Stimulated activated CD4-positive, alpha-beta T cell treated with anti-CD3 and anti-CD28 coated beads, TNF-alpha, amount 100 ng/mL, for 24 hours (primary cell): ENCODE data around the gene FOXP4.

Source experiments
- DNase-seq, 3 experiments: peaks; one replicate each; pipeline ENCODE4 v3.0.0-alpha.2; 2020; ENCODE audit warnings: low read depth in 3 of 3

Gene FOXP4, protein sequence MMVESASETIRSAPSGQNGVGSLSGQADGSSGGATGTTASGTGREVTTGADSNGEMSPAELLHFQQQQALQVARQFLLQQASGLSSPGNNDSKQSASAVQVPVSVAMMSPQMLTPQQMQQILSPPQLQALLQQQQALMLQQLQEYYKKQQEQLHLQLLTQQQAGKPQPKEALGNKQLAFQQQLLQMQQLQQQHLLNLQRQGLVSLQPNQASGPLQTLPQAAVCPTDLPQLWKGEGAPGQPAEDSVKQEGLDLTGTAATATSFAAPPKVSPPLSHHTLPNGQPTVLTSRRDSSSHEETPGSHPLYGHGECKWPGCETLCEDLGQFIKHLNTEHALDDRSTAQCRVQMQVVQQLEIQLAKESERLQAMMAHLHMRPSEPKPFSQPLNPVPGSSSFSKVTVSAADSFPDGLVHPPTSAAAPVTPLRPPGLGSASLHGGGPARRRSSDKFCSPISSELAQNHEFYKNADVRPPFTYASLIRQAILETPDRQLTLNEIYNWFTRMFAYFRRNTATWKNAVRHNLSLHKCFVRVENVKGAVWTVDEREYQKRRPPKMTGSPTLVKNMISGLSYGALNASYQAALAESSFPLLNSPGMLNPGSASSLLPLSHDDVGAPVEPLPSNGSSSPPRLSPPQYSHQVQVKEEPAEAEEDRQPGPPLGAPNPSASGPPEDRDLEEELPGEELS

GRCh38 chr6:41545703-41546474 lies at the start of gene FOXP4:
TSS of gene FOXP4 (plus strand) at chr6:41546381. CDS start at chr6:41565761, 19,380 bp downstream.
- peak; percentile 68 to 83 (median 71) for DNase-seq

GRCh38 chr6:41497573-41497972 lies 48.6 kb upstream of the FOXP4 start:
- no peak for DNase-seq

DNA sequence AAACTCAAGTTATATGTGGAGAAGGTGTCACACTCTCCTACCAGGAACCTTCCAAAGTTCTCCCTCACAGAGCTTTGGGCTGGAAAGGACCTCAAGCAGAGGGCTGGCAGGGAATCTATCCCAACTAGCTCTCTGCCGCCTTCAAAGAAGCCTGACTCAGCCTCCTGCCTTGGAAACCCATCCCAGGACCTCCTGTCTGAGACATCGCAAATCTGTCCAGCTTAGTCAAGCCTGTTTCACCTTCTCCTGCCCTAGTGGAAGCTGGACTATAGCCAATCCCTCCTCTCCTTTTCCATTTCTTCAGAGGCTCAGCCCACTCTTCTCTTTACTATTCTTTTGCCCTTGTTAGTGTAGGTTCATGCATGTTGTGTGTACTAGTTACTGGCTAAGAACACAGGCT lies 48.2 kb upstream of the FOXP4 start:
- no peak for DNase-seq

- no peak for DNase-seq
These were observed 47.1 kb upstream of the FOXP4 start for GRCh38 chr6:41498968-41499599.

GRCh38 chr6:41500561-41500960 lies 45.6 kb upstream of the FOXP4 start:
- DNase-seq, result no peak

GRCh38 chr6:41502566-41502916 lies 43.6 kb upstream of the FOXP4 start:
- no peak for DNase-seq

DNA sequence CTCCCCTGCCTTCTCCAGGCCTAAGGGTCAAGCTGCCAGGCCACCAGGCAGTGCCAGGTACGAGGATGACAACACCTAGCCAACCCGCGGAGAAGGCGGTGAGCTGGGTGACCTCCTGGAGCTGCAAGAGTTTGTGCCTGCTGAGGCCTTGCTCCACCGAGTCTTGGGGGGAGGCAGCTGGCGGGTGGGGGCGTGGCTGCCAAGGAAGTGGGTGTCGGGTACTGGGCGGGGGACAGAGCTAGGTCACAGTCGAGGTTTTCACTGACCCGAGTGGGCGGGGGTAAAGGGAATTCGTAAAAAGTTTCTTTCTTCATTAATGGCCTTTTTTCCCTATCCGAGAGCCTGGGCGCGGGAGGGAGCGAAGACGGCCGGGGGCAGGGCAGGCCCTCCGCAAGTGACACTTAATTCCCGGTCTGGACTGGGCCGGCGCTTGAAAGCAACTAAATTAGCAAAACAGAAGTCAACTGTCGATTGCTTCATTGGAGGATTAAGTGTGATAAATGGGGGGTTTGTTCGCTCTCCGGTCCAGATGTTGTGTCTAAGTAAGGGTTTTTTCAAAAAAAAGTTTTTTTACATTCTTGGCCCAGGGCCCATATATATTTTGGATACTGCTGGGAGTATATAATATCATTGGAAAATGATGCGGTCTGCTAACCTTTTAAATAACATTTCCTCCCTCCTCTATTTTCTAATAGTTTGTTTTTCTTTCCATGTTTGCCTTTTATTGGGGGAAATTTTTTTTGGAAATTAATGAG lies 43.1 kb upstream of the FOXP4 start:
- no peak for DNase-seq

DNA sequence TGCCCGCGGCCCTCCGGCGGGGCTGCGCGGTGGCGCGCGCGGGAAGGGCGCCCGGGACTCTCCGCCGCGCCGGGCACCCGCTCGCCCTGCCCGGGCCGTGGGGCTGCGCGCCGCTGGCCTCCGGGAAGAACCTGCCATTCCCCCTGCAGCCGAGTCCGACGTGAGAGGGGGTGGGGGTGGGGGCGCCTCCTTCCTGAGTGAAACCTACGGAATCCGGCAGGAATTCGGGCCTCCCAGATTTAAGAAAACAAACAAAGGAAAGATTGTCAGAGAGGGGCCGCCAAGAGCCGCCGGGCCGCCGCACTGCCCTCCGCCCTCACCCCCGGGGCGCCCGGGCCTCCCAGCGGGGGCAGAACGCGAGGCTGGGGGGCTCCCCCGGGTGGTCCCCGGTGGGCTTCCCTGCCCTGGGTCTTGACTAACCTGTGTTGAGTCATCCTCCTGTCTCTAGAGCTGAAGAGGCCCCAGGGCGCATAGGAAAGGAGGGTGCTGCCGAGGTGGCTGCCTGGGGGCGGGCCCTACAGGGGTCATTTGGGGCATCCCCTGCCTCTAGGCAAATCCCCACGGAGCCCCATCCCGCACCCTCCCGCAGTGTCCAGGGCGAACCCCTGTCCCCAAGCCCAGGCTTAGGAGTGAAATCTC lies 42.2 kb upstream of the FOXP4 start:
- DNase-seq, result no peak

- DNase-seq, result no peak
These were observed 41.6 kb upstream of the FOXP4 start for GRCh38 chr6:41504466-41505121.

- DNase-seq, result no peak
These were observed 40.8 kb upstream of the FOXP4 start for GRCh38 chr6:41505122-41506049.

GRCh38 chr6:41508479-41508878 lies 37.7 kb upstream of the FOXP4 start:
- DNase-seq, result no peak

DNA sequence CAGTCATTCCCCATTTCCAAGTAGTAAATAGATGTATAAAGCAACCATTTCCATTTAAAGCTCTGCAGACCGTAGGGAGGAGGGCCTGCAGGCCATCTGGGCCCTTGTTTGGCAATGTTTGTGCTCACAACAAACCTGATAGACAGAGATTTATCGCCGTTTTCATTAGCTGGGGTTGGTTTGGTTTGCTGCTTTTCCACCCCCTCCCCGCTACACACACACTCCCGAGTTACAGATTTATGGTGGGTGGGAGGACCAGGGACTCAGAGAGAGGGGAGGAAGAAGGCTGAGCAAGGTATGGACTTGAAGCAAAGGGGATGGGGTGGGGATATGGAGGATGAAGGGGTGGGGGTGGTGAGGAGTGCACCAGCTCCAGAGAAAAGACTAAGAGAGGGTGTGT lies 36.6 kb upstream of the FOXP4 start:
- no peak for DNase-seq

- DNase-seq, result no peak
These were observed 34.6 kb upstream of the FOXP4 start for GRCh38 chr6:41511443-41512060.

GRCh38 chr6:41512146-41512701 lies 34.0 kb upstream of the FOXP4 start:
- DNase-seq, result no peak

GRCh38 chr6:41515995-41516394 lies 30.2 kb upstream of the FOXP4 start:
- no peak for DNase-seq

DNA sequence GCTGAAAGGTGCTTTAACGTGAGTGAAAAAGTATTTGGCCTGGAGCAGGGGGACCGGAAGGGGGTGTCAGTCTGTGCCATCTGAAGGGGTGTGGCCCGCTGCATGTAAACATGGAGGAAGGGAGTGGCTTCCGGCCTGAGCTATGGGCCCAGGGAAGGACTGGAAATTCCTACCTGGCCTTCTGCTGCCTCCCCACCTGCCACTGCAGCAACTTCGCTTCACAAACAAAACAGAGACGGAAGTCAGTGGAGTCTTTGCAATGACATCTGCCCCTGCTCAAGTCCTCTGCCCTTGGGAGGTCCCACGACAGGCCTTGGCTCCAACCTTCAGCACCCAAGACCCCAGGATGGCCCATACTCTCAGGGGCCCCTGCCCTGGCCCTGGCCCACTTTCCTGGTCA lies 28.1 kb upstream of the FOXP4 start:
- DNase-seq, result no peak

GRCh38 chr6:41519305-41519744 lies 26.9 kb upstream of the FOXP4 start:
- no peak for DNase-seq
